Endothelial cell of umbilical vein (primary cell): ENCODE results near the gene HSPA2. TPM values are rescaled to one million over a fixed set of nuclear protein-coding genes. Genes with fewer than 3 reads are reported as not detected.

Experiments
- BruUV-seq: library from RNA; stranded (reverse); fragments of 400-500 nt; replicated peaks from 2 replicates; lab custom pipeline; 2021; lab: Mats Ljungman, UMichigan
- CTCF ChIA-PET: fragments of 300-600, 350-600 bp; sonication (Branson Sonifier 250); formaldehyde crosslinking; loops from one replicate; lab custom pipeline; 2021; ENCODE audit warnings: antibody characterized with exemption, inconsistent platforms; lab: Charles Lee
- POLR2A ChIA-PET: fragments of 300-600, 350-600 bp; sonication (Branson Sonifier 250); formaldehyde crosslinking; loops from one replicate; lab custom pipeline; 2021; ENCODE audit warnings: antibody characterized with exemption, inconsistent platforms; lab: Charles Lee
- DNase-seq: peaks from one replicate; pipeline ENCODE4 v3.0.0-alpha.2; 2011; ENCODE audit warnings: low read depth, low spot score
- FAIRE-seq: peaks from 2 replicates; lab custom pipeline; 2011; peaks lifted over from hg19 to GRCh38; lab: Jason Lieb, UNC
- H2AFZ ChIP-seq: 2 replicates; pipeline ENCODE4 v1.6.0; 2012; ENCODE audit warnings: low read depth, low read length, control low read depth, inconsistent platforms
- H3K27ac ChIP-seq: 2 replicates; pipeline ENCODE4 v1.5.1; 2011; ENCODE audit warnings: low read depth, mild to moderate bottlenecking, control low read depth, low read length, moderate library complexity; ENCODE audit not compliant: insufficient read depth
- H3K27me3 ChIP-seq, 2 experiments: 2 replicates each; pipeline versions ENCODE4 v1.6.0 to v1.6.1; 2011; ENCODE audit warnings: low read length in 2 of 2, mixed read lengths in 1 of 2; ENCODE audit not compliant: control insufficient read depth in 2 of 2, insufficient read depth in 2 of 2
- H3K36me3 ChIP-seq, 2 experiments: 2 replicates in 1 of 2; 3 replicates in 1 of 2; pipeline ENCODE4 v1.5.1; 2011; ENCODE audit warnings: low read length in 2 of 2, mild to moderate bottlenecking in 1 of 2, moderate library complexity in 1 of 2; ENCODE audit not compliant: control insufficient read depth in 2 of 2, insufficient read depth in 2 of 2; ENCODE audit errors: extremely low read depth in 1 of 2
- H3K4me1 ChIP-seq: 3 replicates; pipeline ENCODE4 v1.5.1; 2011; ENCODE audit warnings: mild to moderate bottlenecking, low read length; ENCODE audit not compliant: control insufficient read depth, insufficient read depth; ENCODE audit errors: extremely low read depth
- H3K4me2 ChIP-seq: 2 replicates; pipeline ENCODE4 v1.6.1; 2011; ENCODE audit warnings: low read length, control low read depth, mixed read lengths; ENCODE audit not compliant: insufficient read depth
- H3K4me3 ChIP-seq, 3 experiments: fragments of 200-600 bp in 1 of 3; sonication (generic), shearing (Covaris generic) in 1 of 3; replicated peaks in 1 of 3; 2 replicates each; pipeline ENCODE4 v1.5.1; 2011 to 2016; ENCODE audit warnings: control low read depth in 3 of 3, low read length in 3 of 3, mild to moderate bottlenecking in 2 of 3, inconsistent platforms in 1 of 3, low read depth in 1 of 3, moderate library complexity in 1 of 3; ENCODE audit not compliant: insufficient read depth in 1 of 3
- H3K79me2 ChIP-seq: 2 replicates; pipeline ENCODE4 v1.6.0; 2012; ENCODE audit warnings: low read length, inconsistent platforms; ENCODE audit not compliant: control insufficient read depth, insufficient read depth
- H3K9ac ChIP-seq: replicated peaks from 2 replicates; pipeline ENCODE3; 2011; ENCODE audit warnings: low read length, control low read depth; ENCODE audit not compliant: insufficient read depth; ENCODE audit errors: extremely low read depth
- H3K9me1 ChIP-seq: replicated peaks from 3 replicates; pipeline ENCODE4 v1.6.0; 2011; ENCODE audit warnings: mild to moderate bottlenecking, low read length; ENCODE audit not compliant: control insufficient read depth, insufficient read depth; ENCODE audit errors: extremely low read depth
- H3K9me3 ChIP-seq: replicated peaks from 2 replicates; pipeline ENCODE4 v1.5.1; 2012; ENCODE audit warnings: low read length, inconsistent platforms; ENCODE audit not compliant: control insufficient read depth, insufficient read depth
- H4K20me1 ChIP-seq: replicated peaks from 2 replicates; pipeline ENCODE3; 2011; ENCODE audit warnings: mild to moderate bottlenecking, low read length; ENCODE audit not compliant: control insufficient read depth, insufficient read depth; ENCODE audit errors: extremely low read depth
- CTCF ChIP-seq, 2 donors: IDR thresholded peaks; 1 replicate in 1 of 2; 2 replicates in 1 of 2; pipeline ENCODE4 v1.5.1; 2011; ENCODE audit warnings: low read length in 2 of 2, mild to moderate bottlenecking in 2 of 2, moderate library complexity in 2 of 2, control low read depth in 1 of 2, inconsistent platforms in 1 of 2, low read depth in 1 of 2; ENCODE audit not compliant: insufficient read depth in 1 of 2; ENCODE audit errors: extremely low read depth in 1 of 2
- EZH2 ChIP-seq: IDR thresholded peaks from 2 replicates; pipeline ENCODE4 v1.6.1; 2012; ENCODE audit warnings: borderline replicate concordance, low read depth, mild to moderate bottlenecking, moderate library complexity, low read length, inconsistent platforms; ENCODE audit not compliant: severe bottlenecking
- FOS ChIP-seq: IDR thresholded peaks from 2 replicates; pipeline ENCODE4 v1.6.1; 2011; ENCODE audit warnings: mild to moderate bottlenecking, low read length, moderate library complexity, borderline replicate concordance; ENCODE audit not compliant: insufficient read depth
- GATA2 ChIP-seq: IDR thresholded peaks from 2 replicates; pipeline ENCODE4 v1.7.0; 2011; ENCODE audit warnings: low read depth, mild to moderate bottlenecking, moderate library complexity, mixed read lengths, low read length; ENCODE audit not compliant: insufficient read length, insufficient read depth
- JUN ChIP-seq: IDR thresholded peaks from 2 replicates; pipeline ENCODE4 v1.6.1; 2011; ENCODE audit warnings: borderline replicate concordance, low read depth; ENCODE audit not compliant: insufficient read length, insufficient read depth
- MAX ChIP-seq: IDR thresholded peaks from 2 replicates; pipeline ENCODE4 v1.6.1; 2011; ENCODE audit not compliant: insufficient read depth, insufficient read length
- MYC ChIP-seq: IDR thresholded peaks from one replicate; pipeline ENCODE4 v1.6.1; 2011; ENCODE audit warnings: mild to moderate bottlenecking, low read depth, low read length
- POLR2A ChIP-seq: IDR thresholded peaks from 2 replicates; pipeline ENCODE4 v1.6.1; 2012; ENCODE audit warnings: low read depth, mild to moderate bottlenecking, control low read depth, low read length
- POLR2AphosphoS5 ChIP-seq: IDR thresholded peaks from 2 replicates; pipeline ENCODE4 v1.6.1; 2012; ENCODE audit warnings: low read depth, mild to moderate bottlenecking, control low read depth, low read length, moderate library complexity; ENCODE audit not compliant: insufficient read depth
- dilution Hi-C: fragments of 300-500 bp; cut with MboI; formaldehyde crosslinking; loops from one replicate; pipeline ENCODE4 v1.15.0; 2019; ENCODE audit warnings: low sequenced_read_pairs; ENCODE audit not compliant: extremely low pct_ligation_motif_present
- intact Hi-C: fragments of 100-400 bp; cut with micrococcal nuclease; formaldehyde crosslinking; loops from one replicate; pipeline ENCODE4 v1.10.0; 2022
- polyA plus RNA-seq, 4 experiments: library from polyadenylated mRNA; depleted of rRNA in 3 of 4; stranded (reverse) in 3 of 4; unstranded in 1 of 4; fragments of >200 nt; gene quantifications; 2 replicates each; pipeline versions ENCODE4 v1.2.1 to v1.2.3, GENCODE V29; 2011 to 2012; ENCODE audit warnings: missing spikeins in 1 of 4
- total RNA-seq: library from RNA; stranded (reverse); gene quantifications from 2 replicates; pipeline ENCODE4 v1.2.3, GENCODE V29; 2021

The HSPA2 gene
- total and polyA plus RNA-seq, 2 donors (not counting 3 experiments of a cell fraction or from before 2014, with no cell fraction given): 5.3 to 11.4 TPM

- Histone ChIP-seq H3K9me1 (no peaks in the 10 kb centered on the region), H2AFZ (peak overlapping the region; percentile 81), H3K9ac (peak overlapping the region; percentile 91), H3K4me1 (peaks cover 38% of the 10 kb centered on the region), H4K20me1 (peaks cover 5% of the 10 kb centered on the region), H3K4me3 (peak overlapping the region; percentile 23 to 79 (median 71)), H3K27ac (peak overlapping the region; percentile 95), H3K4me2 (peak overlapping the region; percentile 92), H3K27me3 (no peaks in the 10 kb centered on the region), H3K79me2 (peaks cover 38% of the 10 kb centered on the region), H3K9me3 (no peaks in the 10 kb centered on the region), H3K36me3 (no peaks in the 10 kb centered on the region)
- no peak for TF ChIP-seq POLR2A
- TF ChIP-seq FOS: no peak
- TF ChIP-seq GATA2: no peak
- TF ChIP-seq CTCF (IDR thresholded peaks at IDR 0.05; ENCODE audit: extremely low read depth in 1 of 2, insufficient read depth in 1 of 2, low read depth in 1 of 2, low read length in 2 of 2): no peak
- no peak for TF ChIP-seq POLR2AphosphoS5
- no peak for TF ChIP-seq EZH2
- no peak for TF ChIP-seq JUN
- no peak for TF ChIP-seq MYC
- TF ChIP-seq MAX: no peak
- dilution Hi-C loops: no loop called here
- FAIRE-seq: peak; percentile 33
- DNase-seq: peak; percentile 52
- ChIA-PET POLR2A (interaction anchor here (1.0 kb wide), 1 partner anchor 115 kb away, joined by 3 read pairs; no protein-coding TSS in a partner anchor), CTCF (no interaction called here)
- TSS peak; percentile 20 for BruUV-seq
- intact Hi-C loops: loop anchor here (1.0 to 10.0 kb wide), 3 partner anchors 37 to 858 kb away; partner anchors contain the start of genes HSPA2, MTHFD1 and WDR89
These were observed 37.6 kb upstream of the HSPA2 start for GRCh38 chr14:64502887-64503433.
